Effector memory CD8-positive, alpha-beta T cell (primary cell): ENCODE measurements around the gene TRIM31.

Source experiments
- ATAC-seq: fragments of 150-1000 bp; cut with Tn5 transposase; replicated peaks from 2 replicates; pipeline ENCODE4 v1.10.0; 2021; ENCODE audit warnings: mild to moderate bottlenecking, moderate library complexity
- DNase-seq, 3 experiments: peaks; one replicate each; pipeline ENCODE4 v3.0.0; 2021
- H3K27ac Mint-ChIP-seq, 2 donors: one replicate each; pipeline ENCODE4 v1.8.0; 2022; ENCODE audit warnings: mild to moderate bottlenecking in 2 of 2, mixed read lengths in 2 of 2, moderate library complexity in 2 of 2
- H3K27me3 Mint-ChIP-seq, 2 donors: one replicate each; pipeline ENCODE4 v1.8.0; 2022; ENCODE audit warnings: mixed read lengths in 2 of 2
- H3K36me3 Mint-ChIP-seq: one replicate; pipeline ENCODE4 v1.8.0; 2022; ENCODE audit warnings: mild to moderate bottlenecking, moderate library complexity, mixed read lengths; ENCODE audit not compliant: insufficient read depth
- H3K4me1 Mint-ChIP-seq, 2 donors: one replicate each; pipeline ENCODE4 v1.8.0; 2022; ENCODE audit warnings: low read depth in 2 of 2, mixed read lengths in 2 of 2
- H3K4me3 Mint-ChIP-seq, 2 donors: one replicate each; pipeline ENCODE4 v1.8.0; 2022; ENCODE audit warnings: mild to moderate bottlenecking in 2 of 2, mixed read lengths in 2 of 2, moderate library complexity in 2 of 2
- H3K9me3 Mint-ChIP-seq, 2 donors: one replicate each; pipeline ENCODE4 v1.8.0; 2022; ENCODE audit warnings: mixed read lengths in 2 of 2

TRIM31 gene

DNA sequence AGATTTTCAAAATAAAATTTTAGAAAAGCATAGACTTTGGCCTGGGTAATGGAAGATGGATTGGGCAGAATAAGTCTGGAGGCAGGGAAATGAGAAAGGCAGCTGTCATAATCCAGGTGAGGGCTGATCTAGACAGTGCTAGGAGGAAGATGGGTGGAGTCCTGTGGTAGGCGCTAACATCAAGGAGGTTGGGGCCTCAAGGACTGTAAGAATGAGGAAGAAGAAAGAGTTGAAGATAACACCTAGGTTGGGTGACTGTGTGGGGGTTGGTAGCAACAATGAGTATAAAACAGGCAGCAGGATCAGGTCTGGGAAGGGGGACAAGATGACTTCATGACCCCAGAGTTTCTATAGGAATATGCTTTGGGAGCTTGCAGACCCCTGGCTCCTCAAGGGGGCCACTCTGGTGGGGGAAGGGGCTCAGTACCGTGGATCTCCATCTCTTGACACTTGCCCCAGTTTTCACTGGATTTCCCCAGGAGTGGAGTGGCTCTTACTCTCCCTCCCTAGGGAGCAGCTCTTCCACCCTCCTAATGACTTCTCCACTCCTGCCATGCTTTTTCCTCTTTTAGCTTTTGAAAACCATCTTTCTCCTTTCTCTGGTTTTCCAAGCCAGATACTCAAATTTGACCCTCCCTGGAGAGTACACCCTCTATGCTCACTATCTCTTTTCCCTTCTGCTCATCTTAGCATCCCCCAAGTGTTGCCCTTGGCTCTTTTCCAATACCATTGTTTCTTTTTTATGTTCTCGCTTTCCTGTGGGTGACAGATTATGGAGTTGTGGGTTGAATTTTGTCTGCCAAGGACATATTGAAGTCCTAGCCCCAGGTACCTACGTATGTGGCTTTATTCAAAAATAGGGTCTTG, 14.8 kb downstream of the TRIM31 start:
- peaks cover 19 to 25% of the 10 kb centered on the region in 2 donors for H3K4me1 Mint-ChIP-seq
- DNase-seq (no peak), ATAC-seq (no peak)
- H3K27me3 Mint-ChIP-seq: peaks cover 78 to 84% of the 10 kb centered on the region in 2 donors
- H3K9me3 Mint-ChIP-seq: no peaks in the 10 kb centered on the region
- H3K4me3 Mint-ChIP-seq: no peak overlapping the region
- H3K36me3 Mint-ChIP-seq: peaks cover 4% of the 10 kb centered on the region
- H3K27ac Mint-ChIP-seq: no peak overlapping the region

GRCh38 chr6:30096829-30097228, 16.1 kb downstream of the TRIM31 start:
- Mint-ChIP-seq H3K4me3 (no peak overlapping the region), H3K4me1 (peaks cover 12 to 17% of the 10 kb centered on the region in 2 donors), H3K36me3 (peaks cover 4% of the 10 kb centered on the region), H3K27me3 (peaks cover 91 to 95% of the 10 kb centered on the region in 2 donors), H3K9me3 (no peaks in the 10 kb centered on the region), H3K27ac (no peak overlapping the region)
- DNase-seq: no peak
- ATAC-seq: no peak

GRCh38 chr6:30093951-30094661, 18.8 kb downstream of the TRIM31 start:
- peaks cover 89 to 96% of the 10 kb centered on the region in 2 donors for H3K27me3 Mint-ChIP-seq
- no peak overlapping the region for H3K4me3 Mint-ChIP-seq
- ATAC-seq (no peak), DNase-seq (no peak)
- H3K4me1 Mint-ChIP-seq: peaks cover 0 to 4% of the 10 kb centered on the region in 2 donors
- H3K27ac Mint-ChIP-seq: no peak overlapping the region
- H3K9me3 Mint-ChIP-seq: no peaks in the 10 kb centered on the region
- no peaks in the 10 kb centered on the region for H3K36me3 Mint-ChIP-seq

DNA sequence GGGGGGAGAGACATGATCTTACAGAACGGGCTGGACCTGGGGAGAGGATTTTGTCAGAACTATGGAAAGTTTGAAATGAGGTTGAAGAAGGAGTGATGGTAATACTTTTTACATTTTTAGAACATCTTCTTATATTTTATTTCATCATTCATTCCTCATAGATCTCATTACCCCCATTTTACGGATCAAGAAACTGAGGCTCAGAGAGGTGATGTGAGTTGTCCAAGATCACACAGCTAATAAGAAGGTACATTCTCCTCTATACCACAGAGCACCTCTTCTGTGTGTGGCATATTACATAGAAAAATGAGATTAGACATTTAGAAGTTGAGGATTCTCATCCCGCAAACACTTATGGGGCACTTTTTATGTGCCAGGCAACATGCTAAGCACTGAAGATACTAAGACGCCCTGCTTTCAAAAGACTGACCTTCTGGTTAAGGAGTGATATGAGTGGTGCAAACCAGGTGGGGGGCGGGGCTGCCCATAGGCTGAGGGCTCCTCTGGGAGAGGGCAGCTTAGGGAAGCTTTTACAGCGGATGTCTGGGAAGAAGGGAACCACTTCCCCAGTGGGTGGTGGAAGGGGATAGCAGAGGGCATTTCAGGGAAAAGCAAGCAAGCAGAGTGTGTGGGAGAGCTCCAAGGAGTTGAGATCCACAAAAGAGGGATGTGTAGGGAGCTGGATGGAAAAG, 19.9 kb downstream of the TRIM31 start:
- ATAC-seq: no peak
- no peaks in the 10 kb centered on the region for H3K36me3 Mint-ChIP-seq
- H3K4me3 Mint-ChIP-seq: no peak overlapping the region
- no peak for DNase-seq
- H3K27me3 Mint-ChIP-seq: peaks cover 84 to 92% of the 10 kb centered on the region in 2 donors
- H3K4me1 Mint-ChIP-seq: peaks cover 0 to 4% of the 10 kb centered on the region in 2 donors
- no peak overlapping the region for H3K27ac Mint-ChIP-seq
- no peaks in the 10 kb centered on the region for H3K9me3 Mint-ChIP-seq

DNA sequence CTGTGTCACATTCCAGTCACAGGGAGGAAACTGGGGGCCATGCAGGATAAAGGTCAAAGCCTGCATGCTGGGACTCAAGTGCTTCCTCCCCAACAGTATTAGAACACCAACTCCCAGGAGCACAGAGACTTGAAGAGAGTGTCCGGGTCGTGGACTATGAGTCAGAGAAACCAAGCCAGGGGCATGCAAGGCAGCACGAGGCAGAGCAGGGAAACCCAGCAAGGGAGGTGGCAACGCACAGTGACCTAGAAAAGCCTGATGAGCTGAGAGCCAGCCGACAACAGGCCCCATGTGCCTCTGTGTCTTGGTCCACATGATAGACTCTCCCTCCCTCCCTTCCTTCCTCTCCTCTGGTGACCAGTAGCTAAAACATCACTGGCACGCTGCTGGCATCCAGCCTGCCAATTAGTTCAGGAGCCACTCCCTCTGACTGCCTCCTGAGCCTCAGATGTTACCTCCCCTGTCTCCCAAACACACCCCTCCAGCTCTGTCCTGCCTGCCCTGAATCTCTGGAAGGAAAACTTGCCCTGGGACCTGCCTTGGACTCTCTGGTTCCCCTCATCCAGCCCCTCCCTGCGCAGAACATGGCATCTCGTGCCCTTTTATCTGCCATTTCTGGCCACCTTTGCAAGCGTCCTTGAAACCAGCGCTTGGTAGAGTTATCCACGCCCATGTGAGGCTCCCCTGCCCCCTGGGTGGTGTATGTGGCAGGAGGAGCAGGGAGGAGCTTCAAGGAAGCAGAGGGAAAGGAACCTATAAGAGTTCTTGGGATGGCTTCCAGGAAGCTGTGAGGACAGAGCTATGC, 21.1 kb downstream of the TRIM31 start:
- ATAC-seq (no peak), DNase-seq (no peak)
- Mint-ChIP-seq H3K27ac (no peak overlapping the region), H3K9me3 (no peaks in the 10 kb centered on the region), H3K36me3 (no peaks in the 10 kb centered on the region), H3K27me3 (peaks cover 84 to 90% of the 10 kb centered on the region in 2 donors), H3K4me1 (no peaks in the 10 kb centered on the region), H3K4me3 (no peak overlapping the region)

GRCh38 chr6:30087876-30088275, 25.0 kb downstream of the TRIM31 start:
- H3K27ac Mint-ChIP-seq: no peak overlapping the region
- H3K9me3 Mint-ChIP-seq: no peaks in the 10 kb centered on the region
- ATAC-seq: no peak
- H3K36me3 Mint-ChIP-seq: peaks cover 2% of the 10 kb centered on the region
- no peak for DNase-seq
- peaks cover 72 to 78% of the 10 kb centered on the region in 2 donors for H3K27me3 Mint-ChIP-seq
- no peak overlapping the region for H3K4me3 Mint-ChIP-seq
- no peaks in the 10 kb centered on the region for H3K4me1 Mint-ChIP-seq

DNA sequence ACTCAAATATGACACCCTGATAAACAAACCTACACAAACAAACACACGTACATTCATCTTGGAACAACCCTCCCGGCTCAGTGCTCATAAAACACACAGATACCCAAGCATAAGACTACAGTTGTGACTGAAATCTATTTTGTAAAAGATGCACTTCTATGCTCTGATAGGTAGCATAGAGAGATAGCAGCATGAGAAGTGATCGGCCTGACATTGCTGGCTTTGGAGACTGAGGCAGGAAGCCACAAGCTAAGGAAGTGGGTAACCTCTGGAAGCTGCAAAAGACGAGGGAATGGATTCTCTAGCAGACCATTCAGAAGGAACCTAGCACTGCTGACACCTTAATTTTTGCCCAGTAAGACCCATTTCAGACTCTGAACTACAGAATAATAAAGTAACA, 35.7 kb downstream of the TRIM31 start:
- H3K4me1 Mint-ChIP-seq: peaks cover 23 to 28% of the 10 kb centered on the region in 2 donors
- H3K27ac Mint-ChIP-seq: no peak overlapping the region
- H3K4me3 Mint-ChIP-seq: no peak overlapping the region
- no peaks in the 10 kb centered on the region for H3K9me3 Mint-ChIP-seq
- DNase-seq (no peak), ATAC-seq (peak; percentile 30)
- peaks cover 43 to 60% of the 10 kb centered on the region in 2 donors for H3K27me3 Mint-ChIP-seq
- peaks cover 10% of the 10 kb centered on the region for H3K36me3 Mint-ChIP-seq

GRCh38 chr6:30075790-30076732, 36.8 kb downstream of the TRIM31 start:
- H3K27ac Mint-ChIP-seq: no peak overlapping the region

GRCh38 chr6:30075094-30075789, 37.6 kb downstream of the TRIM31 start, which contains the start of gene RNF39:
Gene RNF39 (minus strand): TSS chr6:30075769. CDS start chr6:30075585, 184 bp downstream.
- Mint-ChIP-seq H3K4me1 (peaks cover 36 to 39% of the 10 kb centered on the region in 2 donors), H3K36me3 (peaks cover 18% of the 10 kb centered on the region), H3K27me3 (peaks cover 59 to 79% of the 10 kb centered on the region in 2 donors), H3K4me3 (peak within 1 kb of the TSS; percentile 70 to 78), H3K27ac (no peak within 1 kb of the TSS), H3K9me3 (no peaks in the 10 kb centered on the region)
- ATAC-seq (peak; percentile 42), DNase-seq (no peak)

More at GRCh38 chr6:30075790-30076732, 36.8 kb downstream of the TRIM31 start:
- H3K36me3 Mint-ChIP-seq: peaks cover 14% of the 10 kb centered on the region
- H3K27me3 Mint-ChIP-seq: peaks cover 51 to 70% of the 10 kb centered on the region in 2 donors
- ATAC-seq (no peak), DNase-seq (no peak)
- H3K4me1 Mint-ChIP-seq: peaks cover 30 to 31% of the 10 kb centered on the region in 2 donors
- H3K4me3 Mint-ChIP-seq: peak overlapping the region; percentile 70 to 78
- H3K9me3 Mint-ChIP-seq: no peaks in the 10 kb centered on the region

- peaks cover 62 to 78% of the 10 kb centered on the region in 2 donors for H3K27me3 Mint-ChIP-seq
These were observed 38.4 kb downstream of the TRIM31 start for GRCh38 chr6:30074331-30075093.

More at GRCh38 chr6:30074331-30075093, 38.4 kb downstream of the TRIM31 start:
- peaks cover 40 to 41% of the 10 kb centered on the region in 2 donors for H3K4me1 Mint-ChIP-seq
- peaks cover 25% of the 10 kb centered on the region for H3K36me3 Mint-ChIP-seq
- H3K9me3 Mint-ChIP-seq: no peaks in the 10 kb centered on the region
- DNase-seq: no peak
- no peak for ATAC-seq
- no peak overlapping the region for H3K27ac Mint-ChIP-seq
- peak overlapping the region; percentile 38 to 70 for H3K4me3 Mint-ChIP-seq
